WTC11 (cell line): ENCODE measurements around the gene GNB2. TPM values are rescaled to one million over a fixed set of nuclear protein-coding genes. Genes with fewer than 3 reads are reported as not detected.

ENCODE experiments used
- CREM ChIP-seq: sonication (generic); formaldehyde crosslinking; IDR thresholded peaks from 2 replicates; pipeline ENCODE4 v1.8.1; 2022; ENCODE audit warnings: mild to moderate bottlenecking, missing genetic modification reagents, moderate library complexity
- ESRRA ChIP-seq: sonication (generic); formaldehyde crosslinking; IDR thresholded peaks from 2 replicates; pipeline ENCODE4 v1.8.1; 2022; ENCODE audit warnings: mild to moderate bottlenecking, missing genetic modification reagents, borderline replicate concordance
- ETV6 ChIP-seq: sonication (generic); formaldehyde crosslinking; IDR thresholded peaks from 2 replicates; pipeline ENCODE4 v1.8.1; 2022; ENCODE audit warnings: mild to moderate bottlenecking, missing genetic modification reagents
- FOXJ3 ChIP-seq: sonication (generic); formaldehyde crosslinking; IDR thresholded peaks from 2 replicates; pipeline ENCODE4 v1.9.0; 2021; ENCODE audit warnings: missing genetic modification reagents, mild to moderate bottlenecking, borderline replicate concordance
- FOXP1 ChIP-seq: sonication (generic); formaldehyde crosslinking; IDR thresholded peaks from 2 replicates; pipeline ENCODE4 v1.8.0; 2022; ENCODE audit warnings: missing genetic modification reagents, mild to moderate bottlenecking, moderate library complexity, borderline replicate concordance
- GRHL2 ChIP-seq: fragments of 250-450 bp; sonication (Bioruptor Pico); IDR thresholded peaks from 2 replicates; pipeline ENCODE4 v1.8.0; 2022; ENCODE audit warnings: mild to moderate bottlenecking, moderate library complexity; ENCODE audit not compliant: insufficient replicate concordance, severe bottlenecking
- GTF2I ChIP-seq: fragments of 250-450 bp; sonication (Bioruptor Pico); conservative IDR thresholded peaks from 2 replicates; pipeline ENCODE4 v1.4.0; 2021; ENCODE audit warnings: mild to moderate bottlenecking
- JAZF1 ChIP-seq: fragments of 250-450 bp; sonication (Bioruptor Pico); IDR thresholded peaks from 2 replicates; pipeline ENCODE4 v1.9.0; 2021; ENCODE audit warnings: moderate library complexity, mild to moderate bottlenecking, inconsistent platforms
- JUN ChIP-seq: sonication (generic); formaldehyde crosslinking; IDR thresholded peaks from 2 replicates; pipeline ENCODE4 v1.8.0; 2023; ENCODE audit warnings: mild to moderate bottlenecking, missing genetic modification reagents
- NFE2L1 ChIP-seq: sonication (generic); formaldehyde crosslinking; IDR thresholded peaks from 2 replicates; pipeline ENCODE4 v1.8.1; 2023; ENCODE audit warnings: missing genetic modification reagents
- NR1H2 ChIP-seq: sonication (generic); formaldehyde crosslinking; IDR thresholded peaks from 2 replicates; pipeline ENCODE4 v1.9.0; 2021; ENCODE audit warnings: mild to moderate bottlenecking, moderate library complexity, missing genetic modification reagents
- OVOL2 ChIP-seq: fragments of 250-450 bp; sonication (Bioruptor Pico); IDR thresholded peaks from 2 replicates; pipeline ENCODE4 v1.9.0; 2021; ENCODE audit warnings: mild to moderate bottlenecking, borderline replicate concordance
- PRRX2 ChIP-seq: fragments of 250-450 bp; sonication (Bioruptor Pico); IDR thresholded peaks from 2 replicates; pipeline ENCODE4 v1.8.0; 2021; ENCODE audit warnings: mild to moderate bottlenecking
- SMAD3 ChIP-seq: sonication (generic); formaldehyde crosslinking; IDR thresholded peaks from 2 replicates; pipeline ENCODE4 v1.8.0; 2022; ENCODE audit warnings: missing genetic modification reagents, mild to moderate bottlenecking, borderline replicate concordance
- SOX15 ChIP-seq: fragments of 250-450 bp; sonication (Bioruptor Pico); IDR thresholded peaks from 2 replicates; pipeline ENCODE4 v1.9.0; 2021; ENCODE audit warnings: mild to moderate bottlenecking
- TEAD1 ChIP-seq: sonication (generic); formaldehyde crosslinking; IDR thresholded peaks from 2 replicates; pipeline ENCODE4 v1.8.0; 2022; ENCODE audit warnings: mild to moderate bottlenecking, missing genetic modification reagents
- TP53 ChIP-seq: sonication (generic); formaldehyde crosslinking; IDR thresholded peaks from 2 replicates; pipeline ENCODE4 v1.8.1; 2023; ENCODE audit warnings: mild to moderate bottlenecking, missing genetic modification reagents
- ZNF396 ChIP-seq: fragments of 250-450 bp; sonication (Bioruptor Pico); IDR thresholded peaks from 2 replicates; pipeline ENCODE4 v1.8.0; 2021; ENCODE audit warnings: mild to moderate bottlenecking, moderate library complexity, borderline replicate concordance
- ZNF671 ChIP-seq: fragments of 250-450 bp; sonication (Bioruptor Pico); IDR thresholded peaks from 2 replicates; pipeline ENCODE4 v1.8.0; 2021; ENCODE audit warnings: mild to moderate bottlenecking
- total RNA-seq: library from RNA; stranded (reverse); gene quantifications from 3 replicates; pipeline ENCODE4 v1.2.3, GENCODE V29; 2021
- TF ChIP-seq, protein P1 (sequence below): sonication (generic); formaldehyde crosslinking; IDR thresholded peaks from 2 replicates; pipeline ENCODE4 v1.8.1; 2022; ENCODE audit warnings: mild to moderate bottlenecking, missing genetic modification reagents, moderate library complexity, borderline replicate concordance
- TF ChIP-seq, protein P2 (sequence below): sonication (generic); formaldehyde crosslinking; IDR thresholded peaks from 2 replicates; pipeline ENCODE4 v1.8.0; 2022; ENCODE audit warnings: mild to moderate bottlenecking, missing genetic modification reagents
- TF ChIP-seq, protein P3 (sequence below): fragments of 250-450 bp; sonication (Bioruptor Pico); IDR thresholded peaks from 2 replicates; pipeline ENCODE4 v1.9.0; 2021; ENCODE audit warnings: mild to moderate bottlenecking
- TF ChIP-seq, protein P4 (sequence below): sonication (generic); formaldehyde crosslinking; IDR thresholded peaks from 2 replicates; pipeline ENCODE4 v1.8.0; 2023; ENCODE audit warnings: missing genetic modification reagents, mild to moderate bottlenecking, borderline replicate concordance
- TF ChIP-seq, protein P5 (sequence below): sonication (generic); formaldehyde crosslinking; IDR thresholded peaks from 2 replicates; pipeline ENCODE4 v1.8.0; 2022; ENCODE audit warnings: mild to moderate bottlenecking, missing genetic modification reagents
- TF ChIP-seq, protein P6 (sequence below): sonication (generic); formaldehyde crosslinking; conservative IDR thresholded peaks from 2 replicates; pipeline ENCODE4 v1.8.1; 2022; ENCODE audit warnings: mild to moderate bottlenecking, missing genetic modification reagents
- TF ChIP-seq, protein P7 (sequence below): sonication (generic); formaldehyde crosslinking; IDR thresholded peaks from 2 replicates; pipeline ENCODE4 v1.8.0; 2022; ENCODE audit warnings: mild to moderate bottlenecking, missing genetic modification reagents
- TF ChIP-seq, protein P8 (sequence below): sonication (generic); formaldehyde crosslinking; IDR thresholded peaks from 2 replicates; pipeline ENCODE4 v1.8.1; 2023; ENCODE audit warnings: mild to moderate bottlenecking, moderate library complexity, missing genetic modification reagents

The GNB2 gene
- total RNA-seq, 1 experiment from 2014 or later, result 194 TPM

DNA sequence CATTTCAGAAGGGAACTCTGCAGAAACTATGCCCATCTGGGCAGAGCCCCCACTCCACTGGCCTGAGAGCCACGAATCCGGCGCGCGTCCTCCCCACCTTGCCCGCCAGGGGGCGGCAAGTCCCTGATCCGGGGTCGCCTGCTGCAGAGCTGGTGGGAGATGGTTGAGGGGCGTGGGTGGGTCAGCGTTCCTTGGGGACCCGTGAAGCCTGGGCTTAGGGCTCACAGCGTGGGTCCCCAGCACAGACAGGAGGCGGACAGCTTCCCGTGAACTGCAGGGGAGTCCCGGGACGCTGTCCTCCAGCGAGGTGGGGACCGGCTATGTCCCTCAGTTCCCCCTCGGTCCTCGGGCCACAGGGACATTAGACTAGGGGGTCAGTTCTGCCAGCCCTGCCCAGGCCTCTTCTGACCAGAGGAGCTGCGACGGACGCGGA lies 31.8 kb downstream of the GNB2 start (continued):
- TF ChIP-seq ZNF396 (CRISPR knock-in tag), result no peak
- TF ChIP-seq SOX15 (CRISPR knock-in tag), result no peak
- no peak for TF ChIP-seq FOXP1 (CRISPR knock-in tag)
- TF ChIP-seq SMAD3 (CRISPR knock-in tag), result no peak
- no peak for TF ChIP-seq JUN
- no peak for TF ChIP-seq PRRX2 (CRISPR knock-in tag)
- no peak for TF ChIP-seq GTF2I (CRISPR knock-in tag)
- TF ChIP-seq, protein P1, sequence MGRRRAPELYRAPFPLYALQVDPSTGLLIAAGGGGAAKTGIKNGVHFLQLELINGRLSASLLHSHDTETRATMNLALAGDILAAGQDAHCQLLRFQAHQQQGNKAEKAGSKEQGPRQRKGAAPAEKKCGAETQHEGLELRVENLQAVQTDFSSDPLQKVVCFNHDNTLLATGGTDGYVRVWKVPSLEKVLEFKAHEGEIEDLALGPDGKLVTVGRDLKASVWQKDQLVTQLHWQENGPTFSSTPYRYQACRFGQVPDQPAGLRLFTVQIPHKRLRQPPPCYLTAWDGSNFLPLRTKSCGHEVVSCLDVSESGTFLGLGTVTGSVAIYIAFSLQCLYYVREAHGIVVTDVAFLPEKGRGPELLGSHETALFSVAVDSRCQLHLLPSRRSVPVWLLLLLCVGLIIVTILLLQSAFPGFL (CRISPR knock-in tag), result no peak
- TF ChIP-seq, protein P2, sequence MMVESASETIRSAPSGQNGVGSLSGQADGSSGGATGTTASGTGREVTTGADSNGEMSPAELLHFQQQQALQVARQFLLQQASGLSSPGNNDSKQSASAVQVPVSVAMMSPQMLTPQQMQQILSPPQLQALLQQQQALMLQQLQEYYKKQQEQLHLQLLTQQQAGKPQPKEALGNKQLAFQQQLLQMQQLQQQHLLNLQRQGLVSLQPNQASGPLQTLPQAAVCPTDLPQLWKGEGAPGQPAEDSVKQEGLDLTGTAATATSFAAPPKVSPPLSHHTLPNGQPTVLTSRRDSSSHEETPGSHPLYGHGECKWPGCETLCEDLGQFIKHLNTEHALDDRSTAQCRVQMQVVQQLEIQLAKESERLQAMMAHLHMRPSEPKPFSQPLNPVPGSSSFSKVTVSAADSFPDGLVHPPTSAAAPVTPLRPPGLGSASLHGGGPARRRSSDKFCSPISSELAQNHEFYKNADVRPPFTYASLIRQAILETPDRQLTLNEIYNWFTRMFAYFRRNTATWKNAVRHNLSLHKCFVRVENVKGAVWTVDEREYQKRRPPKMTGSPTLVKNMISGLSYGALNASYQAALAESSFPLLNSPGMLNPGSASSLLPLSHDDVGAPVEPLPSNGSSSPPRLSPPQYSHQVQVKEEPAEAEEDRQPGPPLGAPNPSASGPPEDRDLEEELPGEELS, result peak; percentile 51; the same call in 1 of the 2 replicates
- TF ChIP-seq, protein P3, sequence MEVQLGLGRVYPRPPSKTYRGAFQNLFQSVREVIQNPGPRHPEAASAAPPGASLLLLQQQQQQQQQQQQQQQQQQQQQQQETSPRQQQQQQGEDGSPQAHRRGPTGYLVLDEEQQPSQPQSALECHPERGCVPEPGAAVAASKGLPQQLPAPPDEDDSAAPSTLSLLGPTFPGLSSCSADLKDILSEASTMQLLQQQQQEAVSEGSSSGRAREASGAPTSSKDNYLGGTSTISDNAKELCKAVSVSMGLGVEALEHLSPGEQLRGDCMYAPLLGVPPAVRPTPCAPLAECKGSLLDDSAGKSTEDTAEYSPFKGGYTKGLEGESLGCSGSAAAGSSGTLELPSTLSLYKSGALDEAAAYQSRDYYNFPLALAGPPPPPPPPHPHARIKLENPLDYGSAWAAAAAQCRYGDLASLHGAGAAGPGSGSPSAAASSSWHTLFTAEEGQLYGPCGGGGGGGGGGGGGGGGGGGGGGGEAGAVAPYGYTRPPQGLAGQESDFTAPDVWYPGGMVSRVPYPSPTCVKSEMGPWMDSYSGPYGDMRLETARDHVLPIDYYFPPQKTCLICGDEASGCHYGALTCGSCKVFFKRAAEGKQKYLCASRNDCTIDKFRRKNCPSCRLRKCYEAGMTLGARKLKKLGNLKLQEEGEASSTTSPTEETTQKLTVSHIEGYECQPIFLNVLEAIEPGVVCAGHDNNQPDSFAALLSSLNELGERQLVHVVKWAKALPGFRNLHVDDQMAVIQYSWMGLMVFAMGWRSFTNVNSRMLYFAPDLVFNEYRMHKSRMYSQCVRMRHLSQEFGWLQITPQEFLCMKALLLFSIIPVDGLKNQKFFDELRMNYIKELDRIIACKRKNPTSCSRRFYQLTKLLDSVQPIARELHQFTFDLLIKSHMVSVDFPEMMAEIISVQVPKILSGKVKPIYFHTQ (CRISPR knock-in tag), result no peak
- TF ChIP-seq GRHL2 (CRISPR knock-in tag), result no peak
- no peak for TF ChIP-seq FOXJ3
- TF ChIP-seq, protein P4, sequence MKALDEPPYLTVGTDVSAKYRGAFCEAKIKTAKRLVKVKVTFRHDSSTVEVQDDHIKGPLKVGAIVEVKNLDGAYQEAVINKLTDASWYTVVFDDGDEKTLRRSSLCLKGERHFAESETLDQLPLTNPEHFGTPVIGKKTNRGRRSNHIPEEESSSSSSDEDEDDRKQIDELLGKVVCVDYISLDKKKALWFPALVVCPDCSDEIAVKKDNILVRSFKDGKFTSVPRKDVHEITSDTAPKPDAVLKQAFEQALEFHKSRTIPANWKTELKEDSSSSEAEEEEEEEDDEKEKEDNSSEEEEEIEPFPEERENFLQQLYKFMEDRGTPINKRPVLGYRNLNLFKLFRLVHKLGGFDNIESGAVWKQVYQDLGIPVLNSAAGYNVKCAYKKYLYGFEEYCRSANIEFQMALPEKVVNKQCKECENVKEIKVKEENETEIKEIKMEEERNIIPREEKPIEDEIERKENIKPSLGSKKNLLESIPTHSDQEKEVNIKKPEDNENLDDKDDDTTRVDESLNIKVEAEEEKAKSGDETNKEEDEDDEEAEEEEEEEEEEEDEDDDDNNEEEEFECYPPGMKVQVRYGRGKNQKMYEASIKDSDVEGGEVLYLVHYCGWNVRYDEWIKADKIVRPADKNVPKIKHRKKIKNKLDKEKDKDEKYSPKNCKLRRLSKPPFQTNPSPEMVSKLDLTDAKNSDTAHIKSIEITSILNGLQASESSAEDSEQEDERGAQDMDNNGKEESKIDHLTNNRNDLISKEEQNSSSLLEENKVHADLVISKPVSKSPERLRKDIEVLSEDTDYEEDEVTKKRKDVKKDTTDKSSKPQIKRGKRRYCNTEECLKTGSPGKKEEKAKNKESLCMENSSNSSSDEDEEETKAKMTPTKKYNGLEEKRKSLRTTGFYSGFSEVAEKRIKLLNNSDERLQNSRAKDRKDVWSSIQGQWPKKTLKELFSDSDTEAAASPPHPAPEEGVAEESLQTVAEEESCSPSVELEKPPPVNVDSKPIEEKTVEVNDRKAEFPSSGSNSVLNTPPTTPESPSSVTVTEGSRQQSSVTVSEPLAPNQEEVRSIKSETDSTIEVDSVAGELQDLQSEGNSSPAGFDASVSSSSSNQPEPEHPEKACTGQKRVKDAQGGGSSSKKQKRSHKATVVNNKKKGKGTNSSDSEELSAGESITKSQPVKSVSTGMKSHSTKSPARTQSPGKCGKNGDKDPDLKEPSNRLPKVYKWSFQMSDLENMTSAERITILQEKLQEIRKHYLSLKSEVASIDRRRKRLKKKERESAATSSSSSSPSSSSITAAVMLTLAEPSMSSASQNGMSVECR (CRISPR knock-in tag), result 0 out of 2 replicates have a peak, but pooled peaks have one; percentile 78
- TF ChIP-seq, protein P5, sequence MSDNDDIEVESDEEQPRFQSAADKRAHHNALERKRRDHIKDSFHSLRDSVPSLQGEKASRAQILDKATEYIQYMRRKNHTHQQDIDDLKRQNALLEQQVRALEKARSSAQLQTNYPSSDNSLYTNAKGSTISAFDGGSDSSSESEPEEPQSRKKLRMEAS, result peak; percentile 61; the same call in 1 of the 2 replicates
- TF ChIP-seq, protein P6, sequence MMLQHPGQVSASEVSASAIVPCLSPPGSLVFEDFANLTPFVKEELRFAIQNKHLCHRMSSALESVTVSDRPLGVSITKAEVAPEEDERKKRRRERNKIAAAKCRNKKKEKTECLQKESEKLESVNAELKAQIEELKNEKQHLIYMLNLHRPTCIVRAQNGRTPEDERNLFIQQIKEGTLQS, result no peak
- no peak for TF ChIP-seq ZNF671 (CRISPR knock-in tag)
- TF ChIP-seq ETV6 (CRISPR knock-in tag), result no peak
- TF ChIP-seq, protein P7, sequence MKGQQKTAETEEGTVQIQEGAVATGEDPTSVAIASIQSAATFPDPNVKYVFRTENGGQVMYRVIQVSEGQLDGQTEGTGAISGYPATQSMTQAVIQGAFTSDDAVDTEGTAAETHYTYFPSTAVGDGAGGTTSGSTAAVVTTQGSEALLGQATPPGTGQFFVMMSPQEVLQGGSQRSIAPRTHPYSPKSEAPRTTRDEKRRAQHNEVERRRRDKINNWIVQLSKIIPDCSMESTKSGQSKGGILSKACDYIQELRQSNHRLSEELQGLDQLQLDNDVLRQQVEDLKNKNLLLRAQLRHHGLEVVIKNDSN (CRISPR knock-in tag), result no peak
- TF ChIP-seq OVOL2 (CRISPR knock-in tag), result no peak
- TF ChIP-seq TP53 (CRISPR knock-in tag), result no peak
- TF ChIP-seq, protein P8, sequence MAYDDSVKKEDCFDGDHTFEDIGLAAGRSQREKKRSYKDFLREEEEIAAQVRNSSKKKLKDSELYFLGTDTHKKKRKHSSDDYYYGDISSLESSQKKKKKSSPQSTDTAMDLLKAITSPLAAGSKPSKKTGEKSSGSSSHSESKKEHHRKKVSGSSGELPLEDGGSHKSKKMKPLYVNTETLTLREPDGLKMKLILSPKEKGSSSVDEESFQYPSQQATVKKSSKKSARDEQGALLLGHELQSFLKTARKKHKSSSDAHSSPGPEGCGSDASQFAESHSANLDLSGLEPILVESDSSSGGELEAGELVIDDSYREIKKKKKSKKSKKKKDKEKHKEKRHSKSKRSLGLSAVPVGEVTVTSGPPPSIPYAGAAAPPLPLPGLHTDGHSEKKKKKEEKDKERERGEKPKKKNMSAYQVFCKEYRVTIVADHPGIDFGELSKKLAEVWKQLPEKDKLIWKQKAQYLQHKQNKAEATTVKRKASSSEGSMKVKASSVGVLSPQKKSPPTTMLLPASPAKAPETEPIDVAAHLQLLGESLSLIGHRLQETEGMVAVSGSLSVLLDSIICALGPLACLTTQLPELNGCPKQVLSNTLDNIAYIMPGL (CRISPR knock-in tag), result no peak
- no peak for TF ChIP-seq NR1H2 (CRISPR knock-in tag)
- no peak for TF ChIP-seq JAZF1
- no peak for TF ChIP-seq CREM (CRISPR knock-in tag)
- TF ChIP-seq NFE2L1, result no peak
- 0 out of 2 replicates have a peak, but pooled peaks have one; percentile 31 for TF ChIP-seq ESRRA
- TF ChIP-seq TEAD1 (CRISPR knock-in tag), result 0 out of 2 replicates have a peak, but pooled peaks have one; percentile 18
